GM12878 (cell line): ENCODE data around the gene FBXO38.

Experiments
- BRCA1 ChIP-seq: IDR thresholded peaks from 2 replicates; pipeline ENCODE4 v1.6.1; 2011; ENCODE audit warnings: low read depth, low read length, improper control_type of control experiment
- CTCF ChIP-seq, 3 experiments: IDR thresholded peaks in 2 of 3; conservative IDR thresholded peaks in 1 of 3; 2 replicates each; pipeline ENCODE4 v1.5.1; 2011; ENCODE audit warnings: low read depth in 3 of 3, low read length in 3 of 3, mild to moderate bottlenecking in 3 of 3, control low read depth in 2 of 3, moderate library complexity in 2 of 3, inconsistent platforms in 1 of 3, mixed read lengths in 1 of 3; ENCODE audit not compliant: control insufficient read depth in 2 of 3, insufficient read depth in 1 of 3; ENCODE audit errors: extremely low read depth in 1 of 3
- HCFC1 ChIP-seq: fragments of 150-350 bp; IDR thresholded peaks from 2 replicates; pipeline ENCODE4 v1.6.1; 2014; ENCODE audit warnings: low read length
- RFX5 ChIP-seq: IDR thresholded peaks from 2 replicates; pipeline ENCODE4 v1.6.1; 2011; ENCODE audit warnings: low read depth, low read length, improper control_type of control experiment

- TF ChIP-seq CTCF (IDR thresholded peaks at IDR 0.05 in 2 of 3, conservative IDR thresholded peaks at IDR 0.05 in 1 of 3; ENCODE audit: control insufficient read depth in 2 of 3, extremely low read depth in 1 of 3, insufficient read depth in 1 of 3, low read depth in 3 of 3, low read length in 3 of 3), result no peak
- no peak for TF ChIP-seq BRCA1
- no peak for TF ChIP-seq HCFC1
- no peak for TF ChIP-seq RFX5
These were observed 1.9 kb upstream of the FBXO38 start for GRCh38 chr5:148381906-148382305.
